ENCODE results near the gene FOXD4L6.
A peak's percentile ranks its signal among the peaks of the same experiment; 100 is the strongest.
"Not testable (repeated sequence)": the region's sequence is repeated elsewhere in the genome, so short reads cannot be mapped to it uniquely, and the experiment has no call there.

The FOXD4L6 gene

GRCh38 chr9:41128581-41128980 lies at the start of gene FOXD4L6:
TSS of gene FOXD4L6 (minus strand) at chr9:41128681. CDS start at chr9:41128383, 298 bp downstream.
- DNase-seq = not testable (repeated sequence)

GRCh38 chr9:41174994-41175393 lies 46.5 kb upstream of the FOXD4L6 start:
- DNase-seq = not testable (repeated sequence)

GRCh38 chr9:41150116-41150515 lies 21.6 kb upstream of the FOXD4L6 start:
- DNase-seq = not testable (repeated sequence)

GRCh38 chr9:41141878-41142277 lies 13.4 kb upstream of the FOXD4L6 start:
- DNase-seq = not testable (repeated sequence)

- not testable (repeated sequence) for DNase-seq
Measured at GRCh38 chr9:41126746-41127446, 1.6 kb downstream of the FOXD4L6 start.

GRCh38 chr9:41125936-41126335 lies 2.5 kb downstream of the FOXD4L6 start:
- DNase-seq = not testable (repeated sequence)

- not testable (repeated sequence) for DNase-seq
Measured at GRCh38 chr9:41125109-41125658, 3.3 kb downstream of the FOXD4L6 start.

- not testable (repeated sequence) for DNase-seq
Measured at GRCh38 chr9:41124250-41125108, 4.0 kb downstream of the FOXD4L6 start.

- DNase-seq = not testable (repeated sequence)
Measured at GRCh38 chr9:41123812-41124211, 4.7 kb downstream of the FOXD4L6 start.

- DNase-seq = not testable (repeated sequence)
Measured at GRCh38 chr9:41123396-41123795, 5.1 kb downstream of the FOXD4L6 start.

GRCh38 chr9:41120696-41121095 lies 7.8 kb downstream of the FOXD4L6 start:
- DNase-seq = not testable (repeated sequence)

- DNase-seq = not testable (repeated sequence)
Measured at GRCh38 chr9:41119719-41120118, 8.8 kb downstream of the FOXD4L6 start.

- DNase-seq = not testable (repeated sequence)
Measured at GRCh38 chr9:41119311-41119710, 9.2 kb downstream of the FOXD4L6 start.

- not testable (repeated sequence) for DNase-seq
Measured at GRCh38 chr9:41113348-41113747, 15.1 kb downstream of the FOXD4L6 start.

GRCh38 chr9:41111414-41111813 lies 17.1 kb downstream of the FOXD4L6 start:
- not testable (repeated sequence) for DNase-seq

- DNase-seq = peak; percentile 14
Measured at GRCh38 chr9:41110913-41111312, 17.6 kb downstream of the FOXD4L6 start.

- peak; percentile 29 for DNase-seq
Measured at GRCh38 chr9:41109253-41109652, 19.2 kb downstream of the FOXD4L6 start.

- not testable (repeated sequence) for DNase-seq
Measured at GRCh38 chr9:41108816-41109215, 19.7 kb downstream of the FOXD4L6 start.

- not testable (repeated sequence) for DNase-seq
Measured at GRCh38 chr9:41106472-41107116, 21.9 kb downstream of the FOXD4L6 start.

GRCh38 chr9:41105557-41106253 lies 22.8 kb downstream of the FOXD4L6 start:
- not testable (repeated sequence) for DNase-seq

- DNase-seq = not testable (repeated sequence)
Measured at GRCh38 chr9:41104542-41104941, 23.9 kb downstream of the FOXD4L6 start.

- DNase-seq = not testable (repeated sequence)
Measured at GRCh38 chr9:41100508-41100907, 28.0 kb downstream of the FOXD4L6 start.
